Measurements from ENCODE around the gene G3BP1.
"Not testable (repeated sequence)": the region's sequence is repeated elsewhere in the genome, so short reads cannot be mapped to it uniquely, and the experiment has no call there.

Gene G3BP1

GRCh38 chr5:151771259-151772028 lies at the start of gene G3BP1:
TSS of gene G3BP1 (plus strand) at chr5:151771954. CDS start at chr5:151786621, 14,667 bp downstream.
- peak; percentile 100 for DNase-seq

- DNase-seq = no peak
Measured at GRCh38 chr5:151722546-151722945, 49.2 kb upstream of the G3BP1 start.

- no peak for DNase-seq
Measured at GRCh38 chr5:151724360-151724759, 47.4 kb upstream of the G3BP1 start.

GRCh38 chr5:151729597-151729996 lies 42.2 kb upstream of the G3BP1 start:
- DNase-seq = not testable (repeated sequence)

- no peak for DNase-seq
Measured at GRCh38 chr5:151730381-151730780, 41.4 kb upstream of the G3BP1 start.

- no peak for DNase-seq
Measured at GRCh38 chr5:151733358-151734063, 38.2 kb upstream of the G3BP1 start.

- no peak for DNase-seq
Measured at GRCh38 chr5:151734064-151734408, 37.7 kb upstream of the G3BP1 start.

GRCh38 chr5:151735646-151736045 lies 36.1 kb upstream of the G3BP1 start:
- no peak for DNase-seq

GRCh38 chr5:151737431-151737830 lies 34.3 kb upstream of the G3BP1 start:
- no peak for DNase-seq

- no peak for DNase-seq
Measured at GRCh38 chr5:151738125-151738848, 33.5 kb upstream of the G3BP1 start.

GRCh38 chr5:151739395-151739794 lies 32.4 kb upstream of the G3BP1 start:
- DNase-seq = no peak

GRCh38 chr5:151739939-151740335 lies 31.8 kb upstream of the G3BP1 start:
- no peak for DNase-seq

GRCh38 chr5:151740336-151740942 lies 31.3 kb upstream of the G3BP1 start:
- no peak for DNase-seq

GRCh38 chr5:151740958-151741373 lies 30.8 kb upstream of the G3BP1 start:
- no peak for DNase-seq

- no peak for DNase-seq
Measured at GRCh38 chr5:151741678-151742423, 29.9 kb upstream of the G3BP1 start.

- DNase-seq = no peak
Measured at GRCh38 chr5:151742870-151743294, 28.9 kb upstream of the G3BP1 start.

GRCh38 chr5:151743530-151743929 lies 28.2 kb upstream of the G3BP1 start:
- DNase-seq = no peak

- no peak for DNase-seq
Measured at GRCh38 chr5:151745071-151745705, 26.6 kb upstream of the G3BP1 start.

- no peak for DNase-seq
Measured at GRCh38 chr5:151750121-151750520, 21.6 kb upstream of the G3BP1 start.

GRCh38 chr5:151751091-151751490 lies 20.7 kb upstream of the G3BP1 start:
- DNase-seq = no peak

GRCh38 chr5:151751593-151751992 lies 20.2 kb upstream of the G3BP1 start:
- no peak for DNase-seq

- DNase-seq = no peak
Measured at GRCh38 chr5:151755383-151755782, 16.4 kb upstream of the G3BP1 start.

All from NCI-H1092 (cell line).